HepG2 (cell line): Measurements from ENCODE around the gene ARHGAP26. TPM values are rescaled to one million over a fixed set of nuclear protein-coding genes. Genes with fewer than 3 reads are reported as not detected.

Experiments used
- ATAC-seq: fragments of 200-7000 bp; cut with Tn5 transposase; 3 replicates; pipeline ENCODE4 v1.9.1; 2020; ENCODE audit warnings: mild to moderate bottlenecking, moderate library complexity
- BruUV-seq: library from RNA; stranded (reverse); fragments of 400-500 nt; replicated peaks from 2 replicates; lab custom pipeline; 2021; lab: Mats Ljungman, UMichigan
- CTCF ChIA-PET: fragments of 300-600 bp; formaldehyde crosslinking; extraction: SDS; loops from one replicate; lab custom pipeline; 2021; ENCODE audit warnings: low total read pairs, inconsistent platforms, low intra/inter-chr PET ratio; lab: Yijun Ruan, JAX
- POLR2A ChIA-PET: fragments of 350-600 bp; sonication (Branson Sonifier 250); formaldehyde crosslinking; loops from one replicate; lab custom pipeline; 2020; ENCODE audit warnings: antibody characterized with exemption, inconsistent platforms; lab: Yijun Ruan, JAX
- DNase-seq: peaks from one replicate; pipeline ENCODE4 v3.0.0-alpha.2; 2015; ENCODE audit warnings: low spot score
- FAIRE-seq: peaks from 3 replicates; lab custom pipeline; 2011; peaks lifted over from hg19 to GRCh38; lab: Jason Lieb, UNC
- H2AFZ ChIP-seq: one replicate; pipeline ENCODE4 v1.6.1; 2011; ENCODE audit warnings: low read length, inconsistent platforms
- H3K27ac ChIP-seq: fragments of 300-600 bp; 3 replicates; pipeline ENCODE4 v1.8.0; 2011; ENCODE audit warnings: mixed run types, mild to moderate bottlenecking, mixed read lengths, low read length, inconsistent platforms; ENCODE audit not compliant: insufficient read depth; ENCODE audit errors: extremely low read length
- H3K27me3 ChIP-seq, 2 experiments: fragments of 200-600 bp in 1 of 2; 2 replicates in 1 of 2; 3 replicates in 1 of 2; pipeline versions ENCODE4 v1.6.0 to v1.8.0; 2011; ENCODE audit warnings: low read length in 2 of 2, mild to moderate bottlenecking in 2 of 2, moderate library complexity in 2 of 2, inconsistent platforms in 1 of 2; ENCODE audit not compliant: insufficient read depth in 2 of 2, control insufficient read depth in 1 of 2
- H3K36me3 ChIP-seq, 2 experiments: fragments of 200-600 bp in 1 of 2; replicated peaks in 1 of 2; 2 replicates in 1 of 2; 3 replicates in 1 of 2; pipeline versions ENCODE4 v1.5.1 to v1.8.0; 2011; ENCODE audit warnings: low read length in 2 of 2, inconsistent platforms in 1 of 2; ENCODE audit not compliant: insufficient read depth in 2 of 2, control insufficient read depth in 1 of 2
- H3K4me1 ChIP-seq: 2 replicates; pipeline ENCODE4 v1.5.1; 2012; ENCODE audit warnings: low read length, inconsistent platforms; ENCODE audit not compliant: insufficient read depth
- H3K4me2 ChIP-seq: 2 replicates; pipeline ENCODE4 v1.6.0; 2011; ENCODE audit warnings: low read depth, low read length, inconsistent platforms
- H3K4me3 ChIP-seq, 3 experiments: fragments of 200-600 bp in 1 of 3; sonication (generic), shearing (Covaris generic) in 1 of 3; replicated peaks in 1 of 3; 2 replicates each; pipeline ENCODE4 v1.5.1; 2011 to 2016; ENCODE audit warnings: low read length in 3 of 3, inconsistent platforms in 2 of 3, low read depth in 2 of 3, mild to moderate bottlenecking in 2 of 3, control low read depth in 1 of 3, mixed read lengths in 1 of 3; ENCODE audit not compliant: insufficient read depth in 1 of 3
- H3K79me2 ChIP-seq: one replicate; pipeline ENCODE4 v1.6.1; 2011; ENCODE audit warnings: low read length, inconsistent platforms; ENCODE audit not compliant: insufficient read depth
- H3K9ac ChIP-seq: 2 replicates; pipeline ENCODE4 v1.6.0; 2011; ENCODE audit warnings: mild to moderate bottlenecking, low read depth, low read length, inconsistent platforms; ENCODE audit not compliant: insufficient read depth
- H3K9me3 ChIP-seq: 2 replicates; pipeline ENCODE4 v1.5.1; 2012; ENCODE audit warnings: mild to moderate bottlenecking, low read length
- H4K20me1 ChIP-seq: 2 replicates; pipeline ENCODE4 v1.6.0; 2011; ENCODE audit warnings: inconsistent platforms, mild to moderate bottlenecking, low read length, moderate library complexity; ENCODE audit not compliant: insufficient read depth
- GTF3A ChIP-seq: sonication (generic); formaldehyde crosslinking; conservative IDR thresholded peaks from 2 replicates; pipeline ENCODE4 v1.4.0; 2020; ENCODE audit warnings: mild to moderate bottlenecking, missing genetic modification reagents
- MBD4 ChIP-seq: IDR thresholded peaks from 2 replicates; pipeline ENCODE4 v1.6.1; 2012; ENCODE audit warnings: low read length, inconsistent platforms, borderline replicate concordance
- NR2C2 ChIP-seq: sonication (generic); formaldehyde crosslinking; IDR thresholded peaks from 2 replicates; pipeline ENCODE4 v1.4.0; 2020; ENCODE audit warnings: missing genetic modification reagents, mild to moderate bottlenecking, moderate library complexity, borderline replicate concordance
- RARA ChIP-seq: IDR thresholded peaks from 2 replicates; pipeline ENCODE4 v1.6.1; 2016; ENCODE audit warnings: missing genetic modification reagents, missing compliant biosample characterization
- ZNF564 ChIP-seq: sonication (generic); formaldehyde crosslinking; IDR thresholded peaks from 2 replicates; pipeline ENCODE4 v1.8.1; 2023; ENCODE audit warnings: mild to moderate bottlenecking, missing genetic modification reagents
- ZNF850 ChIP-seq: sonication (generic); formaldehyde crosslinking; conservative IDR thresholded peaks from 2 replicates; pipeline ENCODE4 v1.9.0; 2021; ENCODE audit warnings: mild to moderate bottlenecking, missing genetic modification reagents
- ZNF891 ChIP-seq: sonication (generic); formaldehyde crosslinking; IDR thresholded peaks from 2 replicates; pipeline ENCODE4 v1.5.0; 2020; ENCODE audit warnings: mild to moderate bottlenecking, missing genetic modification reagents
- WGBS: methylation state at CpG from one replicate; pipeline ENCODE4 v1.1.6; 2017; ENCODE audit warnings: low lambda C conversion rate; 5-methylcytosine and 5-hydroxymethylcytosine counted together
- in situ Hi-C: cut with HindIII; loops from 2 replicates; pipeline ENCODE4 v1.10.0; 2017; ENCODE audit warnings: low pct_unique_long_range_greater_than_20kb; ENCODE audit not compliant: extremely low pct_ligation_motif_present
- intact Hi-C: fragments of 100-400 bp; cut with micrococcal nuclease; formaldehyde crosslinking; loops from one replicate; pipeline ENCODE4 v1.10.0; 2022; ENCODE audit not compliant: unreplicated experiment
- polyA plus RNA-seq, 8 experiments: library from polyadenylated mRNA; depleted of rRNA in 3 of 8; stranded (reverse) in 7 of 8; unstranded in 1 of 8; fragments of >200 nt; fragmentation: Illumina TruSeq in 4 of 8; extraction: Trizol in 4 of 8; gene quantifications; 2 replicates each; pipeline versions ENCODE4 v1.2.1 to v1.2.3, GENCODE V29; 2011 to 2016; ENCODE audit warnings: low read depth in 4 of 8, missing spikeins in 1 of 8, mixed read lengths in 1 of 8; ENCODE audit not compliant: insufficient read depth in 1 of 8
- total RNA-seq, 5 experiments: library from RNA; depleted of rRNA; stranded (reverse); fragments of >200 nt; fragmentation: Illumina TruSeq; extraction: Trizol; gene quantifications; 2 replicates each; pipeline ENCODE4 v1.2.3, GENCODE V29; 2016; ENCODE audit warnings: low read depth in 1 of 5
- TF ChIP-seq, protein P1 (sequence below): sonication (generic); formaldehyde crosslinking; conservative IDR thresholded peaks from 2 replicates; pipeline ENCODE4 v1.5.0; 2020; ENCODE audit warnings: missing genetic modification reagents
- TF ChIP-seq, protein P2 (sequence below): sonication (generic); formaldehyde crosslinking; IDR thresholded peaks from 2 replicates; pipeline ENCODE4 v1.4.0; 2020; ENCODE audit warnings: missing genetic modification reagents, mild to moderate bottlenecking, borderline replicate concordance

ARHGAP26 gene
- total and polyA plus RNA-seq, 2 of the 13 experiments (the other 11 are each of a cell fraction or from before 2014, with no cell fraction given) = 9.6 to 18.2 TPM

DNA sequence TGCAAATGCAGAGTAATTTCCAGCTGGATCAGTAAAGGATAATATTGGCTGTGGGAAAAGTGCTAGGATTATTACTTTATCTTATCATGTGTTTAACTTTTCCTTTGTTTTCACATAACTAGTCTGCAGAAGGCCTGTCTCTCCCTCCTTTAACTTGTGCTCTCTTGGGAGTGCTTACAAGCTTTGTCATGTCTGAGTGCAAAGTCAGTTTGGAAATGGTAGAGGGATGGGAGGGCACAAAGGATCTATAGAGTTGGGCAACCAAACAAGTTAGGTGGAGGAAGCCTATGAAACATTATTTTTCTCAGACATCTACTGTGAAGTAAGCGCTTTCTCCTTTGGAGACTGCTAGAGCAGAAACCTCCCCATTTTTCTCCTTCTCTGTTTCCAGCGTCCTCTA lies 308.8 kb downstream of the ARHGAP26 start:
- no peak overlapping the region for H3K4me2 ChIP-seq
- no peak overlapping the region for H3K4me3 ChIP-seq
- ChIA-PET CTCF (no interaction called here), POLR2A (no interaction called here)
- no peaks in the 10 kb centered on the region for H3K9me3 ChIP-seq
- in situ Hi-C loops (no loop called here), intact Hi-C loops (no loop called here)
- BruUV-seq = no TSS peak
- no peaks in the 10 kb centered on the region for H4K20me1 ChIP-seq
- no peak overlapping the region for H2AFZ ChIP-seq
- peaks cover 25% of the 10 kb centered on the region for H3K4me1 ChIP-seq
- H3K79me2 ChIP-seq = no peaks in the 10 kb centered on the region
- H3K27me3 ChIP-seq = no peaks in the 10 kb centered on the region
- TF ChIP-seq ZNF564 = no peak
- TF ChIP-seq, protein P1, sequence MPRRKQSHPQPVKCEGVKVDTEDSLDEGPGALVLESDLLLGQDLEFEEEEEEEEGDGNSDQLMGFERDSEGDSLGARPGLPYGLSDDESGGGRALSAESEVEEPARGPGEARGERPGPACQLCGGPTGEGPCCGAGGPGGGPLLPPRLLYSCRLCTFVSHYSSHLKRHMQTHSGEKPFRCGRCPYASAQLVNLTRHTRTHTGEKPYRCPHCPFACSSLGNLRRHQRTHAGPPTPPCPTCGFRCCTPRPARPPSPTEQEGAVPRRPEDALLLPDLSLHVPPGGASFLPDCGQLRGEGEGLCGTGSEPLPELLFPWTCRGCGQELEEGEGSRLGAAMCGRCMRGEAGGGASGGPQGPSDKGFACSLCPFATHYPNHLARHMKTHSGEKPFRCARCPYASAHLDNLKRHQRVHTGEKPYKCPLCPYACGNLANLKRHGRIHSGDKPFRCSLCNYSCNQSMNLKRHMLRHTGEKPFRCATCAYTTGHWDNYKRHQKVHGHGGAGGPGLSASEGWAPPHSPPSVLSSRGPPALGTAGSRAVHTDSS = no peak
- TF ChIP-seq, protein P2, sequence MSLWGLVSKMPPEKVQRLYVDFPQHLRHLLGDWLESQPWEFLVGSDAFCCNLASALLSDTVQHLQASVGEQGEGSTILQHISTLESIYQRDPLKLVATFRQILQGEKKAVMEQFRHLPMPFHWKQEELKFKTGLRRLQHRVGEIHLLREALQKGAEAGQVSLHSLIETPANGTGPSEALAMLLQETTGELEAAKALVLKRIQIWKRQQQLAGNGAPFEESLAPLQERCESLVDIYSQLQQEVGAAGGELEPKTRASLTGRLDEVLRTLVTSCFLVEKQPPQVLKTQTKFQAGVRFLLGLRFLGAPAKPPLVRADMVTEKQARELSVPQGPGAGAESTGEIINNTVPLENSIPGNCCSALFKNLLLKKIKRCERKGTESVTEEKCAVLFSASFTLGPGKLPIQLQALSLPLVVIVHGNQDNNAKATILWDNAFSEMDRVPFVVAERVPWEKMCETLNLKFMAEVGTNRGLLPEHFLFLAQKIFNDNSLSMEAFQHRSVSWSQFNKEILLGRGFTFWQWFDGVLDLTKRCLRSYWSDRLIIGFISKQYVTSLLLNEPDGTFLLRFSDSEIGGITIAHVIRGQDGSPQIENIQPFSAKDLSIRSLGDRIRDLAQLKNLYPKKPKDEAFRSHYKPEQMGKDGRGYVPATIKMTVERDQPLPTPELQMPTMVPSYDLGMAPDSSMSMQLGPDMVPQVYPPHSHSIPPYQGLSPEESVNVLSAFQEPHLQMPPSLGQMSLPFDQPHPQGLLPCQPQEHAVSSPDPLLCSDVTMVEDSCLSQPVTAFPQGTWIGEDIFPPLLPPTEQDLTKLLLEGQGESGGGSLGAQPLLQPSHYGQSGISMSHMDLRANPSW (CRISPR knock-in tag) = no peak
- no peak for TF ChIP-seq ZNF891 (CRISPR knock-in tag)
- no peak for TF ChIP-seq ZNF850 (CRISPR knock-in tag)
- no peak for TF ChIP-seq RARA
- no peak for TF ChIP-seq MBD4
- no peak for TF ChIP-seq NR2C2
- TF ChIP-seq GTF3A (CRISPR knock-in tag) = no peak
- DNase-seq = no peak
- H3K27ac ChIP-seq = no peak overlapping the region
- H3K9ac ChIP-seq = no peak overlapping the region
- ATAC-seq = no peak
- no peak for FAIRE-seq
- 93% methylated on average over 2 of the region's 2 CpGs for WGBS
- H3K36me3 ChIP-seq = peaks cover 0 to 3% of the 10 kb centered on the region in 2 experiments; a peak in 2 of 5 replicates
